Measurements from ENCODE around the gene YTHDC2.

DNA sequence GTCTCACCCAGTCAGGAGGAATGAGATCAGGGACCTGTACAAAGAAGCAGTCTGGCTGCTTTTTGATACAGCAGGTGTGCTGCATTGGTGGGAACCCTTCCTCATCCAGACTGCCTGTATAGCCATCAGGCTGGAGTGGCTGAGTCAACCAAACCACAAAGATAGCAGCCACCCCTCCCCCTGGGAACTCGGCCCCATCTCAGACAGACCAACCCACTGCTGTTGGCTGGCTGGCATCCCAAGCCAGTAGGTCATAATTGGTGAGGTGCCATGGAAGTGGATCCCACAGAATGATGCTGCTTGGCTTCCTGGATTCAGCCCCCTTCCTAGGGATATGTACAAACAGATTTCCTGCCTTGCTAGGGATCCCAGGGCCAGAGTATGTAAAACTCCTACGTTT lies 60.9 kb downstream of the YTHDC2 start:
- TF ChIP-seq FOXK2 (IDR thresholded peaks at IDR 0.05) (no peak), NRF1 (conservative IDR thresholded peaks at IDR 0.05; ENCODE audit: low read depth, low read length) (no peak), EZH2 (IDR thresholded peaks at IDR 0.05; ENCODE audit: borderline replicate concordance, control insufficient read depth, low read depth, low read length) (no peak), MXI1 (IDR thresholded peaks at IDR 0.05; ENCODE audit: low read depth, low read length) (no peak), SMC3 (IDR thresholded peaks at IDR 0.05; ENCODE audit: borderline replicate concordance, low read length) (no peak), POLR2AphosphoS5 (IDR thresholded peaks at IDR 0.05; ENCODE audit: low read length) (no peak)
- TF ChIP-seq, protein P1, sequence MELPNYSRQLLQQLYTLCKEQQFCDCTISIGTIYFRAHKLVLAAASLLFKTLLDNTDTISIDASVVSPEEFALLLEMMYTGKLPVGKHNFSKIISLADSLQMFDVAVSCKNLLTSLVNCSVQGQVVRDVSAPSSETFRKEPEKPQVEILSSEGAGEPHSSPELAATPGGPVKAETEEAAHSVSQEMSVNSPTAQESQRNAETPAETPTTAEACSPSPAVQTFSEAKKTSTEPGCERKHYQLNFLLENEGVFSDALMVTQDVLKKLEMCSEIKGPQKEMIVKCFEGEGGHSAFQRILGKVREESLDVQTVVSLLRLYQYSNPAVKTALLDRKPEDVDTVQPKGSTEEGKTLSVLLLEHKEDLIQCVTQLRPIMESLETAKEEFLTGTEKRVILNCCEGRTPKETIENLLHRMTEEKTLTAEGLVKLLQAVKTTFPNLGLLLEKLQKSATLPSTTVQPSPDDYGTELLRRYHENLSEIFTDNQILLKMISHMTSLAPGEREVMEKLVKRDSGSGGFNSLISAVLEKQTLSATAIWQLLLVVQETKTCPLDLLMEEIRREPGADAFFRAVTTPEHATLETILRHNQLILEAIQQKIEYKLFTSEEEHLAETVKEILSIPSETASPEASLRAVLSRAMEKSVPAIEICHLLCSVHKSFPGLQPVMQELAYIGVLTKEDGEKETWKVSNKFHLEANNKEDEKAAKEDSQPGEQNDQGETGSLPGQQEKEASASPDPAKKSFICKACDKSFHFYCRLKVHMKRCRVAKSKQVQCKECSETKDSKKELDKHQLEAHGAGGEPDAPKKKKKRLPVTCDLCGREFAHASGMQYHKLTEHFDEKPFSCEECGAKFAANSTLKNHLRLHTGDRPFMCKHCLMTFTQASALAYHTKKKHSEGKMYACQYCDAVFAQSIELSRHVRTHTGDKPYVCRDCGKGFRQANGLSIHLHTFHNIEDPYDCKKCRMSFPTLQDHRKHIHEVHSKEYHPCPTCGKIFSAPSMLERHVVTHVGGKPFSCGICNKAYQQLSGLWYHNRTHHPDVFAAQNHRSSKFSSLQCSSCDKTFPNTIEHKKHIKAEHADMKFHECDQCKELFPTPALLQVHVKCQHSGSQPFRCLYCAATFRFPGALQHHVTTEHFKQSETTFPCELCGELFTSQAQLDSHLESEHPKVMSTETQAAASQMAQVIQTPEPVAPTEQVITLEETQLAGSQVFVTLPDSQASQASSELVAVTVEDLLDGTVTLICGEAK (IDR thresholded peaks at IDR 0.05; ENCODE audit: borderline replicate concordance), result no peak
- TF ChIP-seq, protein P2, sequence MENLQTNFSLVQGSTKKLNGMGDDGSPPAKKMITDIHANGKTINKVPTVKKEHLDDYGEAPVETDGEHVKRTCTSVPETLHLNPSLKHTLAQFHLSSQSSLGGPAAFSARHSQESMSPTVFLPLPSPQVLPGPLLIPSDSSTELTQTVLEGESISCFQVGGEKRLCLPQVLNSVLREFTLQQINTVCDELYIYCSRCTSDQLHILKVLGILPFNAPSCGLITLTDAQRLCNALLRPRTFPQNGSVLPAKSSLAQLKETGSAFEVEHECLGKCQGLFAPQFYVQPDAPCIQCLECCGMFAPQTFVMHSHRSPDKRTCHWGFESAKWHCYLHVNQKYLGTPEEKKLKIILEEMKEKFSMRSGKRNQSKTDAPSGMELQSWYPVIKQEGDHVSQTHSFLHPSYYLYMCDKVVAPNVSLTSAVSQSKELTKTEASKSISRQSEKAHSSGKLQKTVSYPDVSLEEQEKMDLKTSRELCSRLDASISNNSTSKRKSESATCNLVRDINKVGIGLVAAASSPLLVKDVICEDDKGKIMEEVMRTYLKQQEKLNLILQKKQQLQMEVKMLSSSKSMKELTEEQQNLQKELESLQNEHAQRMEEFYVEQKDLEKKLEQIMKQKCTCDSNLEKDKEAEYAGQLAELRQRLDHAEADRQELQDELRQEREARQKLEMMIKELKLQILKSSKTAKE (IDR thresholded peaks at IDR 0.05; ENCODE audit: low read depth, poor library complexity, severe bottlenecking), result no peak
- TF ChIP-seq, protein P3, sequence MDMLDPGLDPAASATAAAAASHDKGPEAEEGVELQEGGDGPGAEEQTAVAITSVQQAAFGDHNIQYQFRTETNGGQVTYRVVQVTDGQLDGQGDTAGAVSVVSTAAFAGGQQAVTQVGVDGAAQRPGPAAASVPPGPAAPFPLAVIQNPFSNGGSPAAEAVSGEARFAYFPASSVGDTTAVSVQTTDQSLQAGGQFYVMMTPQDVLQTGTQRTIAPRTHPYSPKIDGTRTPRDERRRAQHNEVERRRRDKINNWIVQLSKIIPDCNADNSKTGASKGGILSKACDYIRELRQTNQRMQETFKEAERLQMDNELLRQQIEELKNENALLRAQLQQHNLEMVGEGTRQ (IDR thresholded peaks at IDR 0.05; ENCODE audit: borderline replicate concordance, low read depth, low read length), result no peak
- TF ChIP-seq, protein P4, sequence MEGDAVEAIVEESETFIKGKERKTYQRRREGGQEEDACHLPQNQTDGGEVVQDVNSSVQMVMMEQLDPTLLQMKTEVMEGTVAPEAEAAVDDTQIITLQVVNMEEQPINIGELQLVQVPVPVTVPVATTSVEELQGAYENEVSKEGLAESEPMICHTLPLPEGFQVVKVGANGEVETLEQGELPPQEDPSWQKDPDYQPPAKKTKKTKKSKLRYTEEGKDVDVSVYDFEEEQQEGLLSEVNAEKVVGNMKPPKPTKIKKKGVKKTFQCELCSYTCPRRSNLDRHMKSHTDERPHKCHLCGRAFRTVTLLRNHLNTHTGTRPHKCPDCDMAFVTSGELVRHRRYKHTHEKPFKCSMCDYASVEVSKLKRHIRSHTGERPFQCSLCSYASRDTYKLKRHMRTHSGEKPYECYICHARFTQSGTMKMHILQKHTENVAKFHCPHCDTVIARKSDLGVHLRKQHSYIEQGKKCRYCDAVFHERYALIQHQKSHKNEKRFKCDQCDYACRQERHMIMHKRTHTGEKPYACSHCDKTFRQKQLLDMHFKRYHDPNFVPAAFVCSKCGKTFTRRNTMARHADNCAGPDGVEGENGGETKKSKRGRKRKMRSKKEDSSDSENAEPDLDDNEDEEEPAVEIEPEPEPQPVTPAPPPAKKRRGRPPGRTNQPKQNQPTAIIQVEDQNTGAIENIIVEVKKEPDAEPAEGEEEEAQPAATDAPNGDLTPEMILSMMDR (IDR thresholded peaks at IDR 0.05 in 2 of 3, conservative IDR thresholded peaks at IDR 0.05 in 1 of 3; ENCODE audit: control insufficient read depth in 2 of 3, extremely low read depth in 1 of 3, insufficient read depth in 1 of 3, low read depth in 3 of 3, low read length in 3 of 3), result no peak
- TF ChIP-seq, protein P5, sequence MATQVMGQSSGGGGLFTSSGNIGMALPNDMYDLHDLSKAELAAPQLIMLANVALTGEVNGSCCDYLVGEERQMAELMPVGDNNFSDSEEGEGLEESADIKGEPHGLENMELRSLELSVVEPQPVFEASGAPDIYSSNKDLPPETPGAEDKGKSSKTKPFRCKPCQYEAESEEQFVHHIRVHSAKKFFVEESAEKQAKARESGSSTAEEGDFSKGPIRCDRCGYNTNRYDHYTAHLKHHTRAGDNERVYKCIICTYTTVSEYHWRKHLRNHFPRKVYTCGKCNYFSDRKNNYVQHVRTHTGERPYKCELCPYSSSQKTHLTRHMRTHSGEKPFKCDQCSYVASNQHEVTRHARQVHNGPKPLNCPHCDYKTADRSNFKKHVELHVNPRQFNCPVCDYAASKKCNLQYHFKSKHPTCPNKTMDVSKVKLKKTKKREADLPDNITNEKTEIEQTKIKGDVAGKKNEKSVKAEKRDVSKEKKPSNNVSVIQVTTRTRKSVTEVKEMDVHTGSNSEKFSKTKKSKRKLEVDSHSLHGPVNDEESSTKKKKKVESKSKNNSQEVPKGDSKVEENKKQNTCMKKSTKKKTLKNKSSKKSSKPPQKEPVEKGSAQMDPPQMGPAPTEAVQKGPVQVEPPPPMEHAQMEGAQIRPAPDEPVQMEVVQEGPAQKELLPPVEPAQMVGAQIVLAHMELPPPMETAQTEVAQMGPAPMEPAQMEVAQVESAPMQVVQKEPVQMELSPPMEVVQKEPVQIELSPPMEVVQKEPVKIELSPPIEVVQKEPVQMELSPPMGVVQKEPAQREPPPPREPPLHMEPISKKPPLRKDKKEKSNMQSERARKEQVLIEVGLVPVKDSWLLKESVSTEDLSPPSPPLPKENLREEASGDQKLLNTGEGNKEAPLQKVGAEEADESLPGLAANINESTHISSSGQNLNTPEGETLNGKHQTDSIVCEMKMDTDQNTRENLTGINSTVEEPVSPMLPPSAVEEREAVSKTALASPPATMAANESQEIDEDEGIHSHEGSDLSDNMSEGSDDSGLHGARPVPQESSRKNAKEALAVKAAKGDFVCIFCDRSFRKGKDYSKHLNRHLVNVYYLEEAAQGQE (IDR thresholded peaks at IDR 0.05; ENCODE audit: low read depth, low read length), result no peak
- TF ChIP-seq, protein P6, sequence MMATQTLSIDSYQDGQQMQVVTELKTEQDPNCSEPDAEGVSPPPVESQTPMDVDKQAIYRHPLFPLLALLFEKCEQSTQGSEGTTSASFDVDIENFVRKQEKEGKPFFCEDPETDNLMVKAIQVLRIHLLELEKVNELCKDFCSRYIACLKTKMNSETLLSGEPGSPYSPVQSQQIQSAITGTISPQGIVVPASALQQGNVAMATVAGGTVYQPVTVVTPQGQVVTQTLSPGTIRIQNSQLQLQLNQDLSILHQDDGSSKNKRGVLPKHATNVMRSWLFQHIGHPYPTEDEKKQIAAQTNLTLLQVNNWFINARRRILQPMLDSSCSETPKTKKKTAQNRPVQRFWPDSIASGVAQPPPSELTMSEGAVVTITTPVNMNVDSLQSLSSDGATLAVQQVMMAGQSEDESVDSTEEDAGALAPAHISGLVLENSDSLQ (IDR thresholded peaks at IDR 0.05), result no peak
- TF ChIP-seq, protein P7, sequence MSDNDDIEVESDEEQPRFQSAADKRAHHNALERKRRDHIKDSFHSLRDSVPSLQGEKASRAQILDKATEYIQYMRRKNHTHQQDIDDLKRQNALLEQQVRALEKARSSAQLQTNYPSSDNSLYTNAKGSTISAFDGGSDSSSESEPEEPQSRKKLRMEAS (IDR thresholded peaks at IDR 0.05; ENCODE audit: low read depth, low read length), result no peak
